ENCODE measurements around the gene KLK4. TPM values are rescaled to one million over a fixed set of nuclear protein-coding genes. Genes with fewer than 3 reads are reported as not detected.

The KLK4 gene
- total and polyA plus RNA-seq, 9 of the 15 experiments (the other 6 are each of a cell fraction or from before 2014, with no cell fraction given): not detected

- H3K27me3 ChIP-seq (ENCODE audit: control insufficient read depth in 2 of 2, insufficient read depth in 2 of 2, low read length in 2 of 2): peaks cover 0 to 17% of the 10 kb centered on the region in 2 experiments; a peak in 2 of 5 replicates
- no peak overlapping the region for H3K27ac ChIP-seq (ENCODE audit: extremely low read depth, low read depth, low read length)
- 0% methylated on average over 4 of the region's 4 CpGs for WGBS (ENCODE audit: insufficient coverage, low coverage, missing lambda C conversion rate)
- no peak overlapping the region for H3K4me2 ChIP-seq (ENCODE audit: insufficient read depth, low read length)
- TF ChIP-seq TGIF2 (CRISPR knock-in tag; IDR thresholded peaks at IDR 0.05) (no peak), NR1H2 (CRISPR knock-in tag; IDR thresholded peaks at IDR 0.05) (no peak), TCF7 (IDR thresholded peaks at IDR 0.05; ENCODE audit: borderline replicate concordance) (no peak), KDM1A (IDR thresholded peaks at IDR 0.05) (no peak), ZNF561 (CRISPR knock-in tag; conservative IDR thresholded peaks at IDR 0.05) (no peak), POLR3A (IDR thresholded peaks at IDR 0.05; ENCODE audit: borderline replicate concordance, extremely low read depth, insufficient read depth, insufficient read length) (no peak), MEF2D (tag; conservative IDR thresholded peaks at IDR 0.05; ENCODE audit: low read depth) (no peak), NCOA6 (IDR thresholded peaks at IDR 0.05) (no peak), HNRNPH1 (optimal IDR thresholded peaks at IDR 0.05; ENCODE audit: low read depth, low read length) (no peak), TCFL5 (CRISPR knock-in tag; conservative IDR thresholded peaks at IDR 0.05) (no peak), ZNF253 (CRISPR knock-in tag; conservative IDR thresholded peaks at IDR 0.05) (no peak), CHAMP1 (IDR thresholded peaks at IDR 0.05) (no peak), GATAD2B (IDR thresholded peaks at IDR 0.05; ENCODE audit: borderline replicate concordance) (no peak)
- no peaks in the 10 kb centered on the region for H3K79me2 ChIP-seq (ENCODE audit: control insufficient read depth, insufficient read depth, low read length)
- ChIA-PET POLR2A (interaction anchor here (0.6 to 0.8 kb wide), 4 partner anchors 71 to 320 kb away, joined by 3 to 4 read pairs (median 3); no protein-coding TSS in a partner anchor), CTCF (ENCODE audit: low intra/inter-chr PET ratio) (no interaction called here)
- DNase-seq (ENCODE audit: extremely low read depth in 1 of 4, low spot score in 3 of 4) (no peak), ATAC-seq (no peak), FAIRE-seq (no peak)
- intact Hi-C loops (cut with micrococcal nuclease) (no loop called here), in situ Hi-C loops (cut with MboI) (no loop called here)
- no peak overlapping the region for H3K4me3 ChIP-seq
- H3K9me1 ChIP-seq (ENCODE audit: control insufficient read depth, insufficient read depth, low read length): no peaks in the 10 kb centered on the region
- peaks cover 0 to 4% of the 10 kb centered on the region in 2 experiments; a peak in 2 of 5 replicates for H3K4me1 ChIP-seq (replicated peaks in 1 of 2; ENCODE audit: control insufficient read depth in 2 of 2, insufficient read depth in 2 of 2, low read length in 2 of 2)
- H3K36me3 ChIP-seq (ENCODE audit: control insufficient read depth, insufficient read depth, low read length): no peaks in the 10 kb centered on the region
- no peak overlapping the region for H3K9ac ChIP-seq (ENCODE audit: insufficient read depth in 1 of 2, low read depth in 2 of 2, low read length in 2 of 2)
- H4K20me1 ChIP-seq (replicated peaks; ENCODE audit: control insufficient read depth, insufficient read depth, low read length): peaks cover 5% of the 10 kb centered on the region; the same call in 1 of the 2 replicates
- H2AFZ ChIP-seq (ENCODE audit: low read depth, low read length): no peak overlapping the region
- BruUV-seq (replicated peaks): no TSS peak
- H3K9me3 ChIP-seq (replicated peaks; ENCODE audit: control insufficient read depth, insufficient read depth, low read depth, low read length): no peaks in the 10 kb centered on the region
Measured at GRCh38 chr19:50932690-50933083, 21.5 kb upstream of the KLK4 start.

Data from K562 (cell line).